Body of pancreas (tissue), 4 donors: ENCODE results near the gene IL1RL2. TPM values are rescaled to one million over a fixed set of nuclear protein-coding genes. Genes with fewer than 3 reads are reported as not detected.

Source experiments
- ATAC-seq: fragments of 150-250 bp; one replicate; pipeline ENCODE4 v1.9.1; 2016
- DNase-seq, 4 donors: peaks; one replicate each; pipeline ENCODE4 v3.0.0-alpha.2; 2019
- H3K27ac ChIP-seq, 4 donors: fragments of 200-600 bp; sonication (generic); 1 replicate in 3 of 4; 2 replicates in 1 of 4; pipeline versions ENCODE4 v1.5.1 to v1.6.1; 2016 to 2019; ENCODE audit warnings: mild to moderate bottlenecking in 1 of 4, mixed read lengths in 1 of 4, moderate library complexity in 1 of 4
- H3K27me3 ChIP-seq, 2 donors: fragments of 200-600 bp; sonication (generic); one replicate each; pipeline ENCODE4 v1.6.0; 2016; ENCODE audit warnings: mild to moderate bottlenecking in 1 of 2
- H3K36me3 ChIP-seq, 2 donors: fragments of 200-600 bp; sonication (generic); replicated peaks in 1 of 2; 2 replicates each; pipeline ENCODE4 v1.5.1; 2016; ENCODE audit warnings: low read depth in 2 of 2; ENCODE audit not compliant: insufficient read depth in 1 of 2
- H3K4me1 ChIP-seq: fragments of 200-600 bp; sonication (generic); one replicate; pipeline ENCODE4 v1.6.0; 2016
- H3K4me3 ChIP-seq, 2 donors: fragments of 200-600 bp; sonication (generic); 1 replicate in 1 of 2; 2 replicates in 1 of 2; pipeline ENCODE4 v1.5.1; 2016 to 2019
- H3K9me3 ChIP-seq, 3 donors: fragments of 200-600 bp; sonication (generic); 1 replicate in 2 of 3; 2 replicates in 1 of 3; pipeline ENCODE4 v1.5.1; 2016
- POLR2A ChIP-seq, 3 donors: fragments of 450-650 bp; IDR thresholded peaks; one replicate each; pipeline ENCODE4 v1.6.1; 2016; ENCODE audit warnings: antibody characterized with exemption in 3 of 3, mild to moderate bottlenecking in 2 of 3
- WGBS, 2 donors: methylation state at CpG; one replicate each; pipeline ENCODE4 v1.1.5; 2017; 5-methylcytosine and 5-hydroxymethylcytosine counted together
- intact Hi-C: fragments of 100-400 bp; cut with DNase I; formaldehyde crosslinking; loops from one replicate; pipeline ENCODE4 v1.15.1; 2023
- total RNA-seq, 2 donors: library from RNA; depleted of rRNA; stranded (reverse); fragments of >200 nt; gene quantifications; one replicate each; pipeline ENCODE4 v1.1.0, GENCODE V29; 2016
- TF ChIP-seq, protein P1 (sequence below), 7 experiments: fragments of 450-650 bp in 4 of 7; fragments of 200-600 bp in 3 of 7; sonication (generic) in 3 of 7; IDR thresholded peaks; one replicate each; pipeline ENCODE4 v1.5.1; 2016 to 2019; ENCODE audit warnings: antibody characterized with exemption in 7 of 7

The IL1RL2 gene
- total RNA-seq, 2 donors from 2014 or later, result 0.52 TPM; not detected in 1

DNA sequence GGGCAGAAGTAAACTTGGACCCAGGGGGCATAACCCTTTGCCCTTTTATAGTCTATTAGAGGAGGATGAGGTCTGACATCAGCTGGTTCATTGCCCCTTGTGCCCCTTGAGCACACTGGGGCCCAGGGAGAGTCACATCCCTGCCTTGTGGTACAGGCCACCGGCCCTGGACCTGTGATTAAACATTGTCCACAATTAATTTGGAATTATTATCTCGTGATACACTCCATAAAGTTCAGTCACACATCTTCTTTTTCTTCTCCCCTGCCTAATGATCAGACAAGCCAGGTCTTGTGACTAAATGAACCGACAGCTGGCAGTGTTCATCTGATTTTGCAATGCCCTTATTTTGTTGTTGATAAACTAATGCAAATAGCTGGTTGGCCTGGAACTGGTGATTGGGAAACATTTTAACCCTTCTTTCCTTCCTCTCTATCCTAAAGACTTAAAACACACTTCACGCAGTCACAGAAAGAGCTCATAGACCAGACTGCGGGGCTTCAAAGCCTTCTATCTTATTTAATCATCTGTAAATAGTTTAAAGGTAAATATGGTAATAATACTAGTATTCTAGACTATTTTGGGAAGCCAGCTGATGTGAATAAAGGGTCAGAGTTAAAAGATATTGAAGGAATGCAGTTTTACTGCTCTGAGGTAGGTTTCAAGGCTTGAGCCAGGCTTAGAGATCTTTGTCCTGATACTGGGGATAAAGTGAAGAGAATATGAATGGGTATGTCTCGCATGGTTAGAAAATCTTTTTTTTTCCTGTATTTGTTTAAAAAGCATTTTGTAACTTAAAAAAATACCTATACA is 30.9 kb upstream of the IL1RL2 start:
- ATAC-seq, result peak; percentile 78
- H3K27ac ChIP-seq, result peak overlapping the region; percentile 30 to 79 (median 76)
- intact Hi-C loops, result no loop called here
- no peaks in the 10 kb centered on the region for H3K36me3 ChIP-seq
- DNase-seq, result peak in 3 of 4 donors; percentile 59 to 76 (median 67)
- 20 to 24% methylated on average over 5 to 6 of the region's 6 CpGs for WGBS, 2 donors
- no peaks in the 10 kb centered on the region for H3K27me3 ChIP-seq
- no peak for TF ChIP-seq POLR2A (IDR thresholded peaks at IDR 0.05)
- TF ChIP-seq, protein P1, sequence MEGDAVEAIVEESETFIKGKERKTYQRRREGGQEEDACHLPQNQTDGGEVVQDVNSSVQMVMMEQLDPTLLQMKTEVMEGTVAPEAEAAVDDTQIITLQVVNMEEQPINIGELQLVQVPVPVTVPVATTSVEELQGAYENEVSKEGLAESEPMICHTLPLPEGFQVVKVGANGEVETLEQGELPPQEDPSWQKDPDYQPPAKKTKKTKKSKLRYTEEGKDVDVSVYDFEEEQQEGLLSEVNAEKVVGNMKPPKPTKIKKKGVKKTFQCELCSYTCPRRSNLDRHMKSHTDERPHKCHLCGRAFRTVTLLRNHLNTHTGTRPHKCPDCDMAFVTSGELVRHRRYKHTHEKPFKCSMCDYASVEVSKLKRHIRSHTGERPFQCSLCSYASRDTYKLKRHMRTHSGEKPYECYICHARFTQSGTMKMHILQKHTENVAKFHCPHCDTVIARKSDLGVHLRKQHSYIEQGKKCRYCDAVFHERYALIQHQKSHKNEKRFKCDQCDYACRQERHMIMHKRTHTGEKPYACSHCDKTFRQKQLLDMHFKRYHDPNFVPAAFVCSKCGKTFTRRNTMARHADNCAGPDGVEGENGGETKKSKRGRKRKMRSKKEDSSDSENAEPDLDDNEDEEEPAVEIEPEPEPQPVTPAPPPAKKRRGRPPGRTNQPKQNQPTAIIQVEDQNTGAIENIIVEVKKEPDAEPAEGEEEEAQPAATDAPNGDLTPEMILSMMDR (IDR thresholded peaks at IDR 0.05), result no peak
- no peak overlapping the region for H3K4me3 ChIP-seq
- H3K4me1 ChIP-seq, result peaks cover 64% of the 10 kb centered on the region
- H3K9me3 ChIP-seq, result no peaks in the 10 kb centered on the region

GRCh38 chr2:102158011-102158755 is 28.6 kb upstream of the IL1RL2 start:
- ATAC-seq (no peak), DNase-seq (no peak)
- Histone ChIP-seq H3K36me3 (no peaks in the 10 kb centered on the region), H3K4me3 (no peak overlapping the region), H3K27ac (no peak overlapping the region), H3K9me3 (no peaks in the 10 kb centered on the region), H3K4me1 (peaks cover 68% of the 10 kb centered on the region), H3K27me3 (no peaks in the 10 kb centered on the region)
- TF ChIP-seq, protein P1 (IDR thresholded peaks at IDR 0.05), result no peak
- no peak for TF ChIP-seq POLR2A (IDR thresholded peaks at IDR 0.05)
- intact Hi-C loops, result no loop called here

DNA sequence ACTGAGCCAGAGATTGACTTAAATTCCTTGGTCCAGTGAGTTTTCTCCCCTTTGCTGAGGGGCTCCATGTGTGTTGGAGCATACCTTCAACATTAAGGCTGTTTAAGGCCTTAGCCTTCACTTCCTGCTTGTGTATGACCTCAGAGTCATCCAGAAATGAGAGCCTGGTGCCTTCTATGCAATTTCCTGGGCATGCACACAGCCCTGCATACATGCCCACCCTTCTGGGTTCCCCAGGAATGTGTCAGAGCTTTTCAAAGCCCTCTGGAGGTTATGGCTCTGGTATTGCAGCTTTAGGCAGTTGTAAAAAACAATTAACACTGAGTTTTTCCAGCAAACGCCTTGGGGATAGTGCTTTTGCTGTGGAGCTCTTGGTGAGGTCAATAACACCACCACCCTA is 27.5 kb upstream of the IL1RL2 start:
- TF ChIP-seq POLR2A (IDR thresholded peaks at IDR 0.05), result no peak
- TF ChIP-seq, protein P1 (IDR thresholded peaks at IDR 0.05), result no peak
- intact Hi-C loops, result no loop called here
- Histone ChIP-seq H3K36me3 (no peaks in the 10 kb centered on the region), H3K9me3 (no peaks in the 10 kb centered on the region), H3K4me3 (no peak overlapping the region), H3K27ac (peak overlapping the region in 2 of 4 donors; percentile 6 to 42), H3K27me3 (no peaks in the 10 kb centered on the region), H3K4me1 (peaks cover 58% of the 10 kb centered on the region)
- DNase-seq (no peak), ATAC-seq (no peak)
- WGBS, 2 donors, result 17 to 47% methylated on average over 1 of the region's 1 CpG

DNA sequence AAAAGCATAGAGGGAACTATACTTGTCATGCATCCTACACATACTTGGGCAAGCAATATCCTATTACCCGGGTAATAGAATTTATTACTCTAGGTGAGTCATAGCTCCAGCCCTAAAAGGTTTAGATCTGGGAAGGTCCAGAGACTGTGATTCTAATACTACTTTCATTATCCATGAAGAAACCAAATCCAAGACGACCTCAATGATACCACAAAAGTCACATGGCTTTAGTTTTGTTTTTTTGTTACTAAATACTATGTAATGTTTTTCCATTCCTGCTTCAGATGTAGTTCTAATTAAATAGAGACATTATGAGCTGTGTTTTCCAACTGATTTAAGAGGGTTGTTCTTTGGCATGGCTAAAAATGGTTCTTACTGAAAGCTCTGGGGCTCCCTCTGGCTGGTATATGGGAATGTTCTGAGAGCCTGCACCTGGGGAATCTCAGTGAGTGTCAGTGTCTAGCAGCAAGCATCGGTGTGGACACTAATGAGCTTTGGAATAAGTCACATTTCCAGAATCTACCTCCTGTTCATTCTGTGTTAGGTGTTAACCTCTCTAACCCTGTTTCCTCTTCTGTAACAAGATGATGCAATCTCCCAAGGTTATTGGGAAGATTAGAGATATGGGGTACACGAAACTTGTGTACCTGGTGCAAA is 20.5 kb upstream of the IL1RL2 start:
- WGBS, 2 donors, result 17 to 18% methylated on average over 4 of the region's 4 CpGs
- TF ChIP-seq, protein P1 (IDR thresholded peaks at IDR 0.05), result peak; percentile 40 to 81 (median 67)
- no peak for TF ChIP-seq POLR2A (IDR thresholded peaks at IDR 0.05)
- peaks cover 24% of the 10 kb centered on the region for H3K4me1 ChIP-seq
- no peak overlapping the region for H3K4me3 ChIP-seq
- H3K9me3 ChIP-seq, result no peaks in the 10 kb centered on the region
- peak overlapping the region in 1 of 4 donors; percentile 43 for H3K27ac ChIP-seq
- intact Hi-C loops, result no loop called here
- ATAC-seq (peak; percentile 78), DNase-seq (peak; percentile 47 to 70 (median 60))
- peaks cover 0 to 5% of the 10 kb centered on the region in 2 donors for H3K36me3 ChIP-seq
- H3K27me3 ChIP-seq, result no peaks in the 10 kb centered on the region
